Fibroblast of mammary gland (primary cell): ENCODE data around the gene ARHGEF18.

Source experiments
- DNase-seq: peaks from one replicate; pipeline ENCODE4 v3.0.0-alpha.2; 2010; ENCODE audit warnings: low read depth
- H3K4me3 ChIP-seq: 2 replicates; pipeline ENCODE4 v1.5.1; 2011; ENCODE audit warnings: low read depth, mild to moderate bottlenecking, low read length, moderate library complexity; ENCODE audit not compliant: control insufficient read depth
- CTCF ChIP-seq: conservative IDR thresholded peaks from 2 replicates; pipeline ENCODE4 v1.5.1; 2011; ENCODE audit warnings: low read depth, low read length, inconsistent platforms; ENCODE audit not compliant: control insufficient read depth, insufficient read depth

ARHGEF18 gene

GRCh38 chr19:7312816-7313215 lies 35.9 kb upstream of the ARHGEF18 start:
- no peak for TF ChIP-seq CTCF
- no peak for DNase-seq
- H3K4me3 ChIP-seq, result no peak overlapping the region

- no peak for TF ChIP-seq CTCF
- no peak for DNase-seq
- H3K4me3 ChIP-seq, result no peak overlapping the region
These were observed 30.6 kb upstream of the ARHGEF18 start for GRCh38 chr19:7318176-7318575.

- DNase-seq, result peak; percentile 36
- TF ChIP-seq CTCF, result peak; percentile 45
- no peak overlapping the region for H3K4me3 ChIP-seq
These were observed 22.4 kb upstream of the ARHGEF18 start for GRCh38 chr19:7326105-7326877.

- no peak overlapping the region for H3K4me3 ChIP-seq
- no peak for TF ChIP-seq CTCF
These were observed 20.9 kb upstream of the ARHGEF18 start for GRCh38 chr19:7327802-7328201.

GRCh38 chr19:7328647-7329046 lies 20.1 kb upstream of the ARHGEF18 start:
- TF ChIP-seq CTCF, result no peak
- no peak overlapping the region for H3K4me3 ChIP-seq
- DNase-seq, result no peak

More at GRCh38 chr19:7327802-7328201, 20.9 kb upstream of the ARHGEF18 start:
- DNase-seq, result no peak

- DNase-seq, result no peak
- no peak overlapping the region for H3K4me3 ChIP-seq
- TF ChIP-seq CTCF, result no peak
These were observed 17.3 kb upstream of the ARHGEF18 start for GRCh38 chr19:7331446-7331845.
